ENCODE data around the gene ZNF83. TPM values are rescaled to one million over a fixed set of nuclear protein-coding genes. Genes with fewer than 3 reads are reported as not detected.

ZNF83 gene
- total RNA-seq, 2 experiments from 2014 or later = 58.7 to 60.2 TPM

- Mint-ChIP-seq H3K27ac (no peak overlapping the region), H3K27me3 (no peaks in the 10 kb centered on the region), H3K9me3 (no peaks in the 10 kb centered on the region), H3K4me1 (ENCODE audit: low read depth) (peaks cover 9% of the 10 kb centered on the region), H3K36me3 (ENCODE audit: low read depth) (peaks cover 76% of the 10 kb centered on the region), H3K4me3 (no peak overlapping the region)
- DNase-seq = no peak
- POLR2A ChIA-PET = no interaction called here
- Histone ChIP-seq H3K36me3 (ENCODE audit: insufficient read depth, low read length) (peaks cover 18% of the 10 kb centered on the region), H3K27ac (ENCODE audit: low read depth in 1 of 2, low read length in 2 of 2) (no peak overlapping the region), H3K4me3 (ENCODE audit: low read length) (no peak overlapping the region), H3K27me3 (ENCODE audit: control insufficient read depth in 1 of 2, insufficient read depth in 2 of 2, low read length in 2 of 2) (no peaks in the 10 kb centered on the region), H3K4me1 (ENCODE audit: insufficient read depth, low read length) (no peaks in the 10 kb centered on the region), H3K9me3 (ENCODE audit: control insufficient read depth in 1 of 2, insufficient read depth in 1 of 2, low read length in 2 of 2) (no peaks in the 10 kb centered on the region)
- intact Hi-C loops (cut with DNase I, micrococcal nuclease) = no loop called here
- TF ChIP-seq CTCF (IDR thresholded peaks at IDR 0.05) = no peak
- ATAC-seq (ENCODE audit: poor library complexity) = no peak
- CTCF ChIA-PET = no interaction called here
Observed at GRCh38 chr19:52665529-52665928, 27.4 kb upstream of the ZNF83 start.

- Mint-ChIP-seq H3K4me1 (ENCODE audit: low read depth) (peaks cover 6% of the 10 kb centered on the region), H3K27me3 (no peaks in the 10 kb centered on the region), H3K9me3 (no peaks in the 10 kb centered on the region), H3K36me3 (ENCODE audit: low read depth) (peaks cover 76% of the 10 kb centered on the region), H3K27ac (no peak overlapping the region), H3K4me3 (no peak overlapping the region)
- no peaks in the 10 kb centered on the region for H3K9me3 ChIP-seq (ENCODE audit: control insufficient read depth in 1 of 2, insufficient read depth in 1 of 2, low read length in 2 of 2)
- no peak for TF ChIP-seq CTCF (IDR thresholded peaks at IDR 0.05)
- ChIA-PET POLR2A (no interaction called here), CTCF (no interaction called here)
- H3K36me3 ChIP-seq (ENCODE audit: insufficient read depth, low read length) = peaks cover 19% of the 10 kb centered on the region
- ATAC-seq (ENCODE audit: poor library complexity) = no peak
- DNase-seq = no peak
- no peak overlapping the region for H3K4me3 ChIP-seq (ENCODE audit: low read length)
- H3K4me1 ChIP-seq (ENCODE audit: insufficient read depth, low read length) = no peaks in the 10 kb centered on the region
- H3K27ac ChIP-seq (ENCODE audit: low read depth in 1 of 2, low read length in 2 of 2) = no peak overlapping the region
- no peaks in the 10 kb centered on the region for H3K27me3 ChIP-seq (ENCODE audit: control insufficient read depth in 1 of 2, insufficient read depth in 2 of 2, low read length in 2 of 2)
- intact Hi-C loops (cut with DNase I, micrococcal nuclease) = no loop called here
Observed at GRCh38 chr19:52665027-52665426, 26.9 kb upstream of the ZNF83 start.

GRCh38 chr19:52664461-52664860 lies 26.3 kb upstream of the ZNF83 start:
- intact Hi-C loops (cut with DNase I, micrococcal nuclease) = no loop called here
- H3K4me3 Mint-ChIP-seq = no peak overlapping the region
- no peaks in the 10 kb centered on the region for H3K27me3 Mint-ChIP-seq
- H3K4me3 ChIP-seq (ENCODE audit: low read length) = no peak overlapping the region
- H3K36me3 Mint-ChIP-seq (ENCODE audit: low read depth) = peaks cover 76% of the 10 kb centered on the region
- ATAC-seq (ENCODE audit: poor library complexity) (no peak), DNase-seq (no peak)
- ChIA-PET POLR2A (no interaction called here), CTCF (no interaction called here)
- no peaks in the 10 kb centered on the region for H3K27me3 ChIP-seq (ENCODE audit: control insufficient read depth in 1 of 2, insufficient read depth in 2 of 2, low read length in 2 of 2)
- H3K4me1 Mint-ChIP-seq (ENCODE audit: low read depth) = peaks cover under 1% of the 10 kb centered on the region
- no peaks in the 10 kb centered on the region for H3K9me3 ChIP-seq (ENCODE audit: control insufficient read depth in 1 of 2, insufficient read depth in 1 of 2, low read length in 2 of 2)
- no peaks in the 10 kb centered on the region for H3K9me3 Mint-ChIP-seq
- H3K27ac Mint-ChIP-seq = no peak overlapping the region
- peaks cover 16% of the 10 kb centered on the region for H3K36me3 ChIP-seq (ENCODE audit: insufficient read depth, low read length)
- TF ChIP-seq CTCF (IDR thresholded peaks at IDR 0.05) = no peak
- H3K4me1 ChIP-seq (ENCODE audit: insufficient read depth, low read length) = no peaks in the 10 kb centered on the region
- no peak overlapping the region for H3K27ac ChIP-seq (ENCODE audit: low read depth in 1 of 2, low read length in 2 of 2)
